Astrocyte (in vitro differentiated cells and primary cell): Measurements from ENCODE around the gene POLR1E.

Source experiments
- CTCF ChIP-seq: IDR thresholded peaks from 2 replicates; pipeline ENCODE4 v1.5.1; 2011; ENCODE audit warnings: low read depth, mild to moderate bottlenecking, inconsistent platforms, low read length, moderate library complexity; ENCODE audit not compliant: insufficient read depth
- EZH2 ChIP-seq: IDR thresholded peaks from 2 replicates; pipeline ENCODE4 v1.6.1; 2012; ENCODE audit warnings: mild to moderate bottlenecking, low read length, inconsistent platforms; ENCODE audit not compliant: insufficient read depth

DNA sequence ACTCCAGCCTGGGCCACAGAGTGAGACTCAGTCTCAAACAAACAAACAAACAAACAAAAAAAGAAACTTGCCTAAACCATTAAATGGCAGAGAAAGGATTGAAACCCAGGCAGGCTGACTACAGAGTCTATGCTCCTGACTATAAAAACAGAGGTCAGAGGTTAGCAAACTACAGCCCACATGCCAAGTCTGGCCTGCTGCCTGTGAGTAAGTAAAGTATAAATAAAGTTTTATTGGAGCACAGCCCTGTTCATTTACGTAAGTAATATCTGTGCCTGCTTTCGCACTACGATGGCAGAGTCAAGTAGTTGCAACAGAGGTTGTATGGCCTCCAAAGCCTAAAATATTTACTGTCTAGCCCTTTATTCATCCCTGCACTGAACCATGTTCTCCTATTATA lies 11.6 kb downstream of the POLR1E start:
- TF ChIP-seq CTCF: no peak
- TF ChIP-seq EZH2: no peak
